ENCODE measurements around the gene TPSB2. TPM values are rescaled to one million over a fixed set of nuclear protein-coding genes. Genes with fewer than 3 reads are reported as not detected.
"Not testable (repeated sequence)": the region's sequence is repeated elsewhere in the genome, so short reads cannot be mapped to it uniquely, and the experiment has no call there.

Gene TPSB2
- total RNA-seq, 1 donor from 2014 or later = 7.3 TPM

DNA sequence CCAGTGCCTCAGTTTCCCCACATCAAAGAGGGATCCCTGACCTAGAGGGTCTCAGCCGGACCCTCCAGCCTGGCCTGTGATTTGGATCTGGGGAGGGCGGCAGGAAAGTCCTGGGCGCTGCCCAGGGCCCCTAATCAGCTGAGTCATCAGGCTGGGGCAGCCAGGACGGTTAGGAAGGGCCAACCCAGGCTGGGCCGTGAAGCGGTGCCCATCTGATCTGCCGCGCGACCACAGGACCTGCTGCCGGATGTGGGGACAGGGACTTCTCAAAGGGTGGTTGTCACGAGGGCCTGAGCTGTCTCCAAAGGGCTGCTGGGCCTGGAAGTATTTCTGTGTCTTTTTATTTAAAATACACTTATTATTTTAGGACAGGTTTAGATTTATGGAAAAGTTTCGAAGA lies 14.9 kb upstream of the TPSB2 start:
- no peak for ATAC-seq
- DNase-seq = no peak
- intact Hi-C loops (cut with micrococcal nuclease) = no loop called here

DNA sequence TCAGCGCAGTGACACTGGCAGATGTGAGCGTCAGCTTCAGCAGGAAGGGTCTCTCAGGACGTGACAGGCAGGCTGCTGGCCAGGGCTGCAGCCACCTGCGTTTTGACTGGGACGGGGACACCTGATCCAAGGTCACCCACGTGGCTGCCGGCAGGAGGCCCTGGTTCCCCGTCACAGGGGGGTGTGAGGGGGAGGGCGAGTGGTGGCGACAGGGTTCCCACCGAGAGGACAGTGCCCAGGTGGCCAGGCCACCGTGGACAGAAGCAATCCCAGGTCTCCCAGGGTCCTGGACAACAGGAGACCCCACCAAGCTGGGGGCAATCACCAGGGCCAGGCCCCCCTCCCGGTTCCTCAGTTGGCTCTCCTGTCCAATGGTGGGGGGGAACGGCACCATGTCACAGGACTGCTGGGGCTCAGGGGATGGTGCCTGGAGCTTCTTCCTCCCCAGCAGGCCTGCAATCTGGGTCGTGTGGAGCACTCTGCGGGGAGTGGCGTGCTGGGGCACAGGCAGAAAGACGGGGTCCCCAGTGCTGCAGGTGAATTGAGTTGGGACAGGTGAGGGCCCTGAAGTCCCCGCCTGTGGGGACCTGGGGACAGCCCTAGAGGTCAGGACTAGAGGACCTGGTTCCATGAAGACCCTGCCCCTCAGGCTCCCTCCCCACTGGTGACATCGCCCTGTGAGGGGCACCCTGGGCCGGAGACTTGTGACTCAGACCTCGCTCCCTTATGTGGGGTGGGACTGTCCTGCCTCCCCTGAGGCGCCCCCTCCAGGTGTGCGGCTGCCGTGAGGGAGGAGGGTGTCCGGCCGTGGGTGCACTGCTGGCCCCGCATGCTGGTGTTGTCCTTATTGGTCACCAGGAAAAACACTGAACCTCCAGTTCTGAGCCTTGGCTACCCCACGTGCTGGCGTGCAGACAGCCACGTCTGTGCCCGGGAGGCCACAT lies 14.2 kb upstream of the TPSB2 start:
- intact Hi-C loops (cut with micrococcal nuclease); ATAC-seq; DNase-seq: not testable (repeated sequence)

DNA sequence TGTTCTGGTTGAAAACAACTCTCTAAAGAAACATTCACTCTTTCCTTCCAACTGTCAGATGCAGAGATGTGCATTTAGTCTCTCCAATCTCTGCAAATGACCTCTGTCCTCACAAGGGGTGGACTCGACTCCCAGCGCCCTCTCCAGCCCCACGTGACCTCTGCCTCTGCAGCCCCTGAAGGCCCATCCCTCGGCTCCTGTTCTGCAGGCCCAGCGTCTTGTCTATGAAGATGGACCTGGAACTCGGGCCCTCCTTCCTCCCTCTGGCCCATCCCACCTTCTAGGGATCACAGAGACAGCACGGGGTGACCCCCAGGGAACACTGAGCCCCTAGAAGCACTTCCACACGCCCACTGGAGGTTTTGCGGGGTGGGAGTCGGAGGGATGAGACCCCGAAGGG lies 13.4 kb upstream of the TPSB2 start:
- intact Hi-C loops (cut with micrococcal nuclease); ATAC-seq; DNase-seq: not testable (repeated sequence)

DNA sequence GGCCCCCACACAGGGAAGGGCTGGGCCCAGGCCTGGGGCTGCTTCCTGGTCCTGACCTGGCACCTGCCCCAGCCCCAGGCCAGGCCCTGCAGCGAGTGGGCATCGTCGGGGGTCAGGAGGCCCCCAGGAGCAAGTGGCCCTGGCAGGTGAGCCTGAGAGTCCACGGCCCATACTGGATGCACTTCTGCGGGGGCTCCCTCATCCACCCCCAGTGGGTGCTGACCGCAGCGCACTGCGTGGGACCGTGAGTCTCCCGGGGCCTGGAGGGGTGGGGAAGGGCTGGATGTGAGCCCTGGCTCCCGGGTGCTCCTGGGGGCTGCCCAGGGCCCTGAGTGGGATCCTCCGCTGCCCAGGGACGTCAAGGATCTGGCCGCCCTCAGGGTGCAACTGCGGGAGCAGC lies 11.1 kb upstream of the TPSB2 start:
- not testable (repeated sequence) for ATAC-seq
- peak; percentile 6 for DNase-seq

DNA sequence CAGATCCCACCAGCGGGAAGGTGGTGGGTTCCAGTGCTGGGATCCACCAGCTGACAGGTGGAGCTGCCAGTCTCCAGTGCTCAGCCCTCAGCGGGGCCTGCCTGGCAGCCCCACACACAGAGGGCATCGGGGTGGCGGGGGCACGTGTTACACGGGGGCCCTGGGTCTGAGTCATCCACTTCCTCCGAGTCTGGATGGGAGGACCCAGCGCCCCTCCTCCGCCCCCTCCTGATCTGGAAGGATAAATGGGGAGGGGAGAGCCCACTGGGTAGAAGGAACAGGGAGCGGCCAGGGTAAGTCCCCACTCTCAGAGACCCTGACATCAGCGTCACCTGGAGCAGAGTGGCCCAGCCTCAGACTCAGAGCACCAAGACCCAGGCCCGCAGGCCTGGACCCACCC lies 10.5 kb upstream of the TPSB2 start, which contains the start of gene TPSAB1:
TPSAB1 (plus strand) TSS at position 270 of the 400 bp plus-strand sequence. CDS start 234 bp downstream, outside the sequence.
- ATAC-seq; intact Hi-C loops (cut with micrococcal nuclease); DNase-seq: not testable (repeated sequence)

More for the DNA sequence above, 11.1 kb upstream of the TPSB2 start:
- intact Hi-C loops (cut with micrococcal nuclease) = not testable (repeated sequence)

GRCh38 chr16:1239575-1239974 lies 9.6 kb upstream of the TPSB2 start:
- ATAC-seq; intact Hi-C loops (cut with micrococcal nuclease): not testable (repeated sequence)
- DNase-seq = peak; percentile 9

GRCh38 chr16:1238909-1239308 lies 8.9 kb upstream of the TPSB2 start:
- DNase-seq; ATAC-seq; intact Hi-C loops (cut with micrococcal nuclease): not testable (repeated sequence)

- ATAC-seq = no peak
- intact Hi-C loops (cut with micrococcal nuclease) = no loop called here
- peak; percentile 19 for DNase-seq
Measured at GRCh38 chr16:1237990-1238389, 8.0 kb upstream of the TPSB2 start.

DNA sequence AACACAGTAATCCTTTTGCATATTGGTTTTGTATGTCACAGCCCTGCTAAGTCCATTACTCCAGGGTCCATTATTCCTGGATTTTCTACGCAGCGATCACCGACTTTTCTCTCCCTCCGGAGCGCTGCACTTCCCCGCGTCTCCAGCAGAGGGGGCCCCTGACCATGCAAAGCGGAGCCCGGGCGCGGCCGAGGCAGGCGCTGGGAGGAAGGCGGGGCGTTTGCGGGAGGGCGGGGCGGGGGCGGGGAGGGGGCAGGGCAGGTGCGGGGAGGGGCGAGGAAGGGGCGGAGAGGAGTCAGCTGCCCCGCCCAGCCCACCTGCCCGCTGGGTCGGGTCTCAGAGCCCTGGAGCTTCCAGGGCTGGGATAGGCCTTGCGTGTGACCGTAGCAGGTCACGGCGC lies 6.7 kb upstream of the TPSB2 start:
- DNase-seq; intact Hi-C loops (cut with micrococcal nuclease): not testable (repeated sequence)
- peak; percentile 65 for ATAC-seq

DNA sequence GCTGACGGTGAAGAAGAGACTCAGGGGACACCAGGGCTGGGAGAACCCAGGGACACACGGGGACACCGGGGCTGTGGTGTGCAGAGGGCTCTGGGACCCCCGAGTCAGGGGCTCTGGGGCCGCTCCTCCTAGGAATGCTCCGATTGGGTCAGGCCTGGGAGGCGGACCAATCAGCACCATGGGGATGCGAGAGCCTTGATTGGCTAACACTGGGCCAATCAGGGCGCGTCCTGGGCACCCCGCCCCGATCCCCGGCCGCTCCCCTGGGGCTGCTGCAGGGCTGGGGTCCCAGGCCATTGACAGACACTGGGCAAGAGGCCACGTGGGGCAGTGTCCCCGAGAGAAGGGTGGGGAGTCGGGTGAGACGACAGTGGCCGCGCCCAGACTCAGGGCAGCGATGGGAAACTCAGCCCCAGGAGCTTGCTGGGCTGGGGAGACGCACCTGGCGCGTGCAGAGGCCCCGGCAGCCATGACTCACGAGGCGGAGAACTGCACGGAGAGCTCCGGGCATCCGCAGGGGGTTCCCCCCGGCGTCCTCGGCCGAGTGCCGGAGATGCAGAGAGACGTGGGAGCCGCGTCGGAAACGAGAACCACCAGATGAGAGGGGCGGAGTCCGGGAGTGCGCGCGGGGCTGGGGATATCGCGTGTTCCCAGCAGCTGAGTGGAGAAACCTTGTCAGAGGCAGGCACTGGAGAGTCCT lies 2.2 kb upstream of the TPSB2 start:
- DNase-seq; intact Hi-C loops (cut with micrococcal nuclease): not testable (repeated sequence)
- ATAC-seq = peak; percentile 52

GRCh38 chr16:1231301-1231700 lies 1.3 kb upstream of the TPSB2 start:
- DNase-seq = peak; percentile 12
- intact Hi-C loops (cut with micrococcal nuclease); ATAC-seq: not testable (repeated sequence)

GRCh38 chr16:1230471-1231212 lies 658 bp upstream of the TPSB2 start:
- DNase-seq = peak; percentile 4
- ATAC-seq; intact Hi-C loops (cut with micrococcal nuclease): not testable (repeated sequence)

DNA sequence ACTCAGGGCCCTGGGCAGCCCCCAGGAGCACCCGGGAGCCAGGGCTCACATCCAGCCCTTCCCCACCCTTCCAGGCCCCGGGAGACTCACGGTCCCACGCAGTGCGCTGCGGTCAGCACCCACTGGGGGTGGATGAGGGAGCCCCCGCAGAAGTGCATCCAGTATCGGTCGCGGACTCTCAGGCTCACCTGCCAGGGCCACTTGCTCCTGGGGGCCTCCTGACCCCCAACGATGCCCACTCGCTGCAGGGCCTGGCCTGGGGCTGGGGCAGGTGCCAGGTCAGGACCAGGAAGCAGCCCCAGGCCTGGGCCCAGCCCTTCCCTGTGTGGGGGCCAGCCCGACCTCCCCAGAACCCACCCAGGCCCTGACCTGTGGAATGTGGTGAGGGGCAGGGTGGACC lies 508 bp downstream of the TPSB2 start:
- intact Hi-C loops (cut with micrococcal nuclease); DNase-seq; ATAC-seq: not testable (repeated sequence)

DNA sequence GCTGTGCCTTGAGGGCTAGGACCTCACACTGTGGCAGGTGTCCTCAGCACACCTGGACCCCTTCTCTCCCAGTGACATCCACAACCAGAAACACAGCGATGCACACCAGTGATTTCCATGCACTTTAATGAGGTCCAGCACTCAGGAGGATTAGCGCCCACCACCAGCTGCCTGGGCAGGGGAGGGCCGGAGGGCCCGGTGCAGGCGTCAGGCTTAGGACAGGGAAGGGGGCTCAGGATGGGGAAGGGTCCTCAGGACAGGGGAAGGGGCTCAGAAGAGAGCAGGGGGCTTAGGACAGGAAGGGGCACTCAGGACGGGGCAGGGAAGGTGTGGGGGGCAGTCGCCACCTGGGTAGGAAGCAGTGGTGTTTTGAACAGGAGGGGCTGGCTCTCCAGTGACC lies 1.8 kb downstream of the TPSB2 start:
- ATAC-seq; DNase-seq; intact Hi-C loops (cut with micrococcal nuclease): not testable (repeated sequence)

DNA sequence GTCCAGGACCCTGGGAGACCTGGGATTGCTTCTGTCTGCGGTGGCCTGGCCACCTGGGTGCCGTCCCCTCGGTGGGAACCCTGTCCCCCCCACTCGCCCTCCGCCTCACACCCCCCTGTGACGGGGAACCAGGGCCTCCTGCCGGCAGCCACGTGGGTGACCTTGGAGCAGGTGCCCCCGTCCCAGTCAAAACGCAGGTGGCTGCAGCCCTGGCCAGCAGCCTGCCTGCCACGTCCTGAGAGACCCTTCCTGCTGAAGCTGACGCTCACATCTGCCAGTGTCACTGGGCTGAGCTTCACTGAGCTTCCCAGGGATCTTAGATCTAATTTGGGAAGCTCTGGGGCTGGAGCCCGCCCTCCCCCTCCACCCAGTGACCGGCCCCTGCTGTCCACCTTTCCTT lies 3.3 kb downstream of the TPSB2 start:
- ATAC-seq; intact Hi-C loops (cut with micrococcal nuclease); DNase-seq: not testable (repeated sequence)

DNA sequence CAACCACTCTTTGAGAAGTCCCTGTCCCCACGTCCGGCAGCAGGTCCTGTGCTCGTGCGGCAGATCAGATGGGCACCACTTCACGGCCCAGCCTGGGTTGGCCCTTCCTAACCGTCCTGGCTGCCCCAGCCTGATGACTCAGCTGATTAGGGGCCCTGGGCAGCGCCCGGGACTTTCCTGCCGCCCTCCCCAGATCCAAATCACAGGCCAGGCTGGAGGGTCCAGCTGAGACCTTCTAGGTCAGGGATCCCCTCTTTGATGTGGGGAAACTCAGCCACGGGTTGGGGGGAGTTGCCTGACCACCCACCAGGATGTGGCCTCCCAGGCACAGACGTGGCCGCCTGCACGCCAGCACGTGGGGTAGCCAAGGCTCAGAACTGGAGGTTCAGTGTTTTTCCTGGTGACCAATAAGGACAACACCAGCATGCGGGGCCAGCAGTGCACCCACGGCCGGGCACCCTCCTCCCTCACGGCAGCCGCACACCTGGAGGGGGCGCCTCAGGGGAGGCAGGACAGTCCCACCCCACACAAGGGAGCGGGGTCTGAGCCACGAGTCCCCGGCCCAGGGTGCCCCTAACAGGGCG lies 4.2 kb downstream of the TPSB2 start:
- ATAC-seq; intact Hi-C loops (cut with micrococcal nuclease); DNase-seq: not testable (repeated sequence)

GRCh38 chr16:1225051-1225451 lies 4.9 kb downstream of the TPSB2 start, which contains the start of gene TPSG1:
Gene TPSG1 (minus strand): TSS chr16:1225268. CDS start chr16:1225252, 16 bp downstream.
- intact Hi-C loops (cut with micrococcal nuclease) = no loop called here
- DNase-seq = no peak
- ATAC-seq = no peak

DNA sequence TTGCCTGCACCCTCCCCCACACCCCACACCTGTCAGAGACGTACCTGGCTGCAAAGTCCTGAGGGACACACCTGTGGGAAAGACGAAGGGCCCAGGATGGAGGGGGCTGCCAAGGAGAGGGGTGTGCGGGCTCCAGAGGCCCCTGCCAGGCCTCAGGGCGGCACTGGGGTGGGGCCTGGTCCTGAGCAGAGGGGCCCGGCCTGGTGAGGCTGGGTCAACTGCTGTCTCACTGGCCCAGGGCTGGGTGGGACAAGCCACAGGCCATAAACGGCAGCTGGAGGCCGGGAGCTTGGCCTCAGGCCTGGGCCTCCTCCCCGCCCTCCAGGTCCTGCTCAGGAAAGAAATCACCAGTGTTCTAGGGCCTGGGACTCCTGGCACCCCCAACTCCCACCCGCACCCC lies 5.4 kb downstream of the TPSB2 start:
- intact Hi-C loops (cut with micrococcal nuclease) = no loop called here
- ATAC-seq (no peak), DNase-seq (no peak)

Data from left ventricle myocardium superior (tissue), 1 donor.